Tibial nerve (tissue), 4 donors: ENCODE data around the gene ZRSR2. TPM values are rescaled to one million over a fixed set of nuclear protein-coding genes. Genes with fewer than 3 reads are reported as not detected.

Experiments
- DNase-seq, 2 donors: peaks; one replicate each; pipeline ENCODE4 v3.0.0-alpha.2; 2019; ENCODE audit warnings: low spot score in 2 of 2
- H3K27ac ChIP-seq, 4 donors: fragments of 200-600 bp; sonication (generic) in 3 of 4; one replicate each; pipeline ENCODE4 v1.5.1; 2017 to 2019; ENCODE audit warnings: mild to moderate bottlenecking in 1 of 4
- H3K27me3 ChIP-seq, 2 donors: fragments of 200-600 bp; sonication (generic) in 1 of 2; one replicate each; pipeline versions ENCODE4 v1.5.1 to v1.6.0; 2017 to 2019
- H3K36me3 ChIP-seq, 3 donors: fragments of 200-600 bp; sonication (generic); one replicate each; pipeline ENCODE4 v1.5.1; 2018 to 2019
- H3K4me1 ChIP-seq, 4 donors: fragments of 200-600 bp; sonication (generic) in 3 of 4; one replicate each; pipeline ENCODE4 v1.5.1; 2017 to 2019
- H3K4me3 ChIP-seq, 4 donors: fragments of 200-600 bp; sonication (generic) in 3 of 4; one replicate each; pipeline ENCODE4 v1.5.1; 2017 to 2019; ENCODE audit warnings: mild to moderate bottlenecking in 1 of 4, moderate library complexity in 1 of 4
- H3K9me3 ChIP-seq, 4 donors: fragments of 200-600 bp; sonication (generic) in 3 of 4; one replicate each; pipeline ENCODE4 v1.5.1; 2017 to 2019
- CTCF ChIP-seq, 5 experiments: fragments of 200-600 bp in 3 of 5; fragments of 450-650 bp in 2 of 5; sonication (generic) in 3 of 5; IDR thresholded peaks; one replicate each; pipeline ENCODE4 v1.5.1; 2016 to 2019; ENCODE audit warnings: antibody characterized with exemption in 5 of 5, mild to moderate bottlenecking in 3 of 5, moderate library complexity in 2 of 5
- EP300 ChIP-seq, 2 donors: sonication (generic); formaldehyde crosslinking; IDR thresholded peaks; one replicate each; pipeline ENCODE4 v1.6.1; 2017; ENCODE audit warnings: antibody characterized with exemption in 2 of 2, mild to moderate bottlenecking in 1 of 2
- POLR2A ChIP-seq, 2 donors: fragments of 450-650 bp; IDR thresholded peaks; one replicate each; pipeline ENCODE4 v1.6.1; 2017; ENCODE audit warnings: antibody characterized with exemption in 2 of 2, mild to moderate bottlenecking in 2 of 2, moderate library complexity in 2 of 2
- WGBS, 2 donors: methylation state at CpG; one replicate each; pipeline ENCODE4 v1.1.5; 2018; 5-methylcytosine and 5-hydroxymethylcytosine counted together
- total RNA-seq, 4 donors: library from RNA; depleted of rRNA; stranded (reverse); fragments of >200 nt; gene quantifications; one replicate each; pipeline ENCODE4 v1.1.0, GENCODE V29; 2016

ZRSR2 gene
- total RNA-seq, 4 donors from 2014 or later = 2.4 to 12.8 (median 9.3) TPM

DNA sequence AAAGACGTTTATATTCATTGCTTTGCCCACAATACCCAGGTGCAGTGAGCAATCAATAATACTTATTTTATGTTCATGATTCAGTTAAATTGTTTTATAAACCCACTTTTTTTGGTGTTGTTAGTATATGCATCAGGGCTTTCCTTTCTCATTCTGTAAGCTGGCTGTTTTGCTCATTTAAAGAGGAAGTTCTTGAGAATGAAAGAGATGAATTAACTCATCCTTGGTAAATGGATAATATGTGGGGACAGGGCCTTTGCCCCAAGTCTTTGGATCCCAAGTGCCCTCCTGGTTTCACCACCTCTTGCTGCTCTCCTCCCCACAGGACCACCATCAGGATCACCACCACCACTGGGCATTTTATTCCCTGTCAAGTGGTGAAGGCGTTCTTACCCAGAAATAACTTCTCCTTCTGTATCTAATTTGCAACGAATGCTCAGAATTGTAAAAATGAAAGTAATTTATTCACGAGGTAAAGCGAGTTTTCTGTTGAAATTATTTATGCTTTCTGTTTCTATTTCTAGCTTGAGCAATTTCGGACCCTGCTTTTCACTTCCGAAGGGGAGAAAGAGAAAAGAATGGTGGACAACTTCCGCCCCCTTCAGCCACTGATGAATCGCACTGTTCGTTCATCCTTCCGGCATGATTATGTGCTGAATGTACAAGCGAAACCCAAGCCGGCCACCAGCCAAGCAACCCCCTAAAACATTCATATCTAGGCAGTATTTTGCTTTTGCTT lies 8.2 kb upstream of the ZRSR2 start:
- no peak for DNase-seq
- Histone ChIP-seq H3K4me3 (no peak overlapping the region), H3K4me1 (no peaks in the 10 kb centered on the region), H3K9me3 (no peaks in the 10 kb centered on the region), H3K36me3 (peaks cover 0 to 41% (median 0%) of the 10 kb centered on the region in 3 donors), H3K27me3 (no peaks in the 10 kb centered on the region), H3K27ac (no peak overlapping the region)
- WGBS, 2 donors = 57 to 81% methylated on average over 13 of the region's 13 CpGs
- TF ChIP-seq EP300 (IDR thresholded peaks at IDR 0.05) (no peak), POLR2A (IDR thresholded peaks at IDR 0.05) (no peak), CTCF (IDR thresholded peaks at IDR 0.05) (no peak)

DNA sequence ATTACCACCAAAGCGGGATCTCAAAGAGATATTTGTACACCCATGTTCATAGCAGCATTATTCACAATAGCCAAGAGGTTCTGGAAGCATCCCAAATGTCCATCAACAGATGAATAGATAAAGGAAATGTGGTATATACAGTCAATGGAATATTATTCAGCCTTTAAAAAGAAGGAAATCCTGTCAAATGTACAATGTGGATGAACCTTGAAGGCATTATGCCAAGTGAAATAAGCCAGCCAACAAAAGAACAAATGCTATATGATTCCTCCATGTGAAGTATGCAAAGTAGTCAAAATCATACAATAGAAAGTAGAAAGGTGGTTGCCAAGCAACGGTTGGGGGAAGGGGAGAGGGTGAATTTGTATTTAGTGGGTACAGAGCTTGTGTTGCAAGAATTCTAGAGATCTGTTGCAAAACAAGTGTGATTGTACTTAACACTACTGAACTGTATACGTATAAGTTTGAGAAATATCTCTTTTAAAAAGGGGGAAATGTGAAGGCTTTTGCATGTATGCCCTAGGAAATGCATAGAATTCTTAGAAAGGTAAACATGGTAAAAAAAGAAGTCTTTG lies 5.0 kb upstream of the ZRSR2 start:
- no peak overlapping the region for H3K27ac ChIP-seq
- H3K27me3 ChIP-seq = no peaks in the 10 kb centered on the region
- H3K4me3 ChIP-seq = no peak overlapping the region
- TF ChIP-seq CTCF (IDR thresholded peaks at IDR 0.05) (no peak), EP300 (IDR thresholded peaks at IDR 0.05) (no peak), POLR2A (IDR thresholded peaks at IDR 0.05) (no peak)
- H3K9me3 ChIP-seq = no peaks in the 10 kb centered on the region
- 87 to 93% methylated on average over 3 of the region's 3 CpGs for WGBS, 2 donors
- H3K36me3 ChIP-seq = peaks cover 0 to 27% (median 0%) of the 10 kb centered on the region in 3 donors
- DNase-seq = no peak
- H3K4me1 ChIP-seq = peaks cover 0 to 4% (median 0%) of the 10 kb centered on the region in 4 donors

DNA sequence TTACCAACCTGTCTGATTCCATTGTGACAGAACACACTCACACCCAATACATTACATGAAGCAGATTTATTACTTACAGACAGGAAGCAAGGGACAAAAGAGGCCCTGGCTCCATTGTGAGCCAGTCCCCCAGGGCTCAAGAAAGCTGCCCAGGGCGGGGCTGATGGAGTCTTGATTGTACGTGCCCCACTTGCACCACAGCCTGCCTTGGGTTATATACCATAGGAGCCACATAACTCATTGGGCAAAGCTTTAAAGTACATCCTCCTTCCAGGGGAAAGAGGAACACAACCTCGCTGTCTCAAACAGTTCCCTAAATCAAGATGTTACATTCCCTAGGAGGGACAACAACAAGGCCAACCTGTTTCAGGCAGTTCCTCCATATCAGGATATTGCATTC lies 3.4 kb upstream of the ZRSR2 start:
- 58 to 76% methylated on average over 2 to 3 of the region's 3 CpGs for WGBS, 2 donors

DNA sequence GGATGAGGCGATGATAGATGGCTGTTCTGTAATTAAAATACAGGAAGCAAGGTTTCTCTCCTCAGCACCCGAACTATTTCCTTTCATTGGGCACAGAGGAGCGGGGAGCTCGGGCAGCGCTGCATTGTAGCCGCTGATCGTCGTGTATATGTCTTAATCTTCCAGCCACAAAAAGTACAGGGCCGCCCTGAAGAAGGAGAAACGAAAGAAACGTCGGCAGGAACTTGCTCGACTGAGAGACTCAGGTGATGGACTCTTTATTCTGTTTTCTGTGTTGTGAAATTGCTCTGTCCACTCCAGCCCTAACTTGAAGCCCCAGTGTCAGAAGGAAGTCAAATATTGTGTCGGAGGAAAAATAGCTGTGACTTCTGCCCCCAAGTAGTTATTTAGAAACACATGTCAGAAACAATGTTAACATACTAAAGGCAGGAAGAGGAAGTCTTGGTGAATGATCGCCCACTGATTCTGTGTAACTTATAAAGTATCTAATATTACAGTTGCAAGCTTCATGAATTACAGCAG lies 546 bp downstream of the ZRSR2 start:
- peaks cover 0 to 24% (median 3%) of the 10 kb centered on the region in 4 donors for H3K4me1 ChIP-seq
- DNase-seq = no peak
- H3K27me3 ChIP-seq = no peaks in the 10 kb centered on the region
- H3K4me3 ChIP-seq = peak overlapping the region; percentile 58 to 79 (median 69)
- no peak for TF ChIP-seq POLR2A (IDR thresholded peaks at IDR 0.05)
- no peak for TF ChIP-seq CTCF (IDR thresholded peaks at IDR 0.05)
- no peak for TF ChIP-seq EP300 (IDR thresholded peaks at IDR 0.05)
- WGBS, 2 donors = 0 to 2% methylated on average over 11 to 15 of the region's 15 CpGs
- H3K9me3 ChIP-seq = no peaks in the 10 kb centered on the region
- peak overlapping the region; percentile 41 to 86 (median 74) for H3K27ac ChIP-seq
- peaks cover 0 to 5% (median 0%) of the 10 kb centered on the region in 3 donors for H3K36me3 ChIP-seq

More for the DNA sequence above, 3.4 kb upstream of the ZRSR2 start:
- Histone ChIP-seq H3K4me1 (peaks cover 0 to 11% (median 3%) of the 10 kb centered on the region in 4 donors), H3K27me3 (no peaks in the 10 kb centered on the region), H3K9me3 (no peaks in the 10 kb centered on the region), H3K36me3 (peaks cover 0 to 19% (median 0%) of the 10 kb centered on the region in 3 donors), H3K27ac (no peak overlapping the region), H3K4me3 (no peak overlapping the region)
- DNase-seq = no peak
- no peak for TF ChIP-seq POLR2A (IDR thresholded peaks at IDR 0.05)
- TF ChIP-seq EP300 (IDR thresholded peaks at IDR 0.05) = no peak
- no peak for TF ChIP-seq CTCF (IDR thresholded peaks at IDR 0.05)

DNA sequence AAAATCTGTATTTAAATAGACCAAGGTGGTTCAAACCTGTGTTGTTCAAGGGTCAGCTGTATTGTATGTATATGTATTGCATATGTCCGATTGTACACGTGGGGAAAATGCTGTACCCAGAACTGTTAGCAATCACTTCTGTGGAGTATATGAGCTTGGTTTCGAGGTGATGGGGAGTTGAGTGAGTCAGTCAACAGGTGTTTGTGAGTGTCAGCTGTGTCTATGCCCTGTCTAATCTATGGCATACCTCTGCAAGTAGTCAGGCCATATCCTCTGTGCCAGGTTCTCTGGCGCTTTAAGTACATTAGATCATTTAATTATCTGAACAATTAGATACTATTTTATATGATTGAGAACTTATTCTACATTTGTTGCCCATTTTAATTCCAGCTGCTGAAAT lies 7.4 kb downstream of the ZRSR2 start:
- Histone ChIP-seq H3K4me1 (peaks cover 0 to 5% (median 0%) of the 10 kb centered on the region in 4 donors), H3K9me3 (no peaks in the 10 kb centered on the region), H3K27ac (no peak overlapping the region), H3K27me3 (no peaks in the 10 kb centered on the region), H3K4me3 (no peak overlapping the region), H3K36me3 (peaks cover 0 to 5% (median 0%) of the 10 kb centered on the region in 3 donors)
- 94 to 99% methylated on average over 4 of the region's 4 CpGs for WGBS, 2 donors
- TF ChIP-seq EP300 (IDR thresholded peaks at IDR 0.05) (no peak), POLR2A (IDR thresholded peaks at IDR 0.05) (no peak), CTCF (IDR thresholded peaks at IDR 0.05) (no peak)
- DNase-seq = no peak
